IPS-NIHi7 (cell line): ENCODE data around the gene UGT1A7.

ENCODE experiments used
- DNase-seq: peaks from one replicate; pipeline ENCODE4 v3.0.0; 2012; ENCODE audit warnings: mixed read lengths; ENCODE audit errors: extremely low spot score

The UGT1A7 gene

DNA sequence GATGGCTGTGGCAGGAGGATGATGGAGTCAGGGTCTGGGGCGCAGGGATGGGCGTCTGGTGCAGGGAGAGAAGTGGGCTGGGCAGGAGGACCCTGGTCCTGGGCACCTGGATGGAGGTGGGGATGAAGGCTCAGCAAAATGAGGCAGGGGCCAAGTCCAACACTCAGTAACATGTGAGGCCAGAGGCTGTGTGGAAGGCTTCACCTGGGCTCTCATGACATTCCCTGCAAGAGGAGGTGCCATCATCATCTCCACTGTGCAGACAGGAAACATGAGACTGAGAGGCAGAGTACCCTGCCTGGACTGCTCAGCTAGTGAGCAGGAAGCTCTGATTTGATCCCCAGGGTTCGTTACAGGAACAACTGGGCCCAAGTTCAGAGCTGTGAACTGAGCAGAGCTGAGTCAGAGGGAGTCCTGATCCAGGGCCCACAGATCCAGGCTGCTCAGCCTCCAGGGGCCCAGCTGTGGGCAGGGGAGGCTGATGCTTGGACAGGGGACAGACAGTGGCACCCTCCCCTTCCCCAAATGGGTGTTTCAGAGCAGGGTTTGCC, 135.7 kb downstream of the UGT1A7 start:
- DNase-seq, result no peak

DNA sequence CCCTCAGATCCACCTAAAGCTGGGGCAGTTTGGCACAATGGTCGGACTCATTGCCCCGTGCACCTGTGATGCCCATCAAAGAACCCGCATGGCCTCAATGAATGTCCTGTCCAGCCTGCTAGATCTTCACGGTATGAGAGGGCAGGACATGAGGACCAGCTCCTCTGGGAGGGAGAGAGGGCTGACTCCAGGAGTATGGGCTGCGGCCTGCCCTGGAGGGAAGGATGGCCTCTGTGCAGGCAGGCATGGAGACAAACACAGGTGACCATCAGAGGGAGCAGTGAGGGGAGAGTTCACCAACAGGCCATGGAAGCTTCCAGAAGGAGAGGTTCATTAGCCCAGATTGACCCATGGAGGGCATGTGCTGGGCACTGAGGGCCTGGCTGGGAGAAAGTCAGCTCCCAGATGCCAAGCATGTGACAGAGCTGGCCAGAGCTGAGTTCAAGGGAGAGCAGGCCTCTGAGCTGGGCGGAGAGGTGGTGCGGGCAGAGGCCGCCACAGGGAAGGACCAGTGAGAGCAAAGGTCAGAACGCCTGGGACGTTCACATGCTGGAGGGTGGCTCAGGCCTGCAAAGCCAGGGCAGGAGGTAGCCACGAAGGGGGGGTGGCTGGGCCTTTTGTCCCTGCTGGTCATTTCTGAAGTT, 136.4 kb downstream of the UGT1A7 start:
- no peak for DNase-seq

GRCh38 chr2:233818639-233819621, 137.2 kb downstream of the UGT1A7 start:
- no peak for DNase-seq

DNA sequence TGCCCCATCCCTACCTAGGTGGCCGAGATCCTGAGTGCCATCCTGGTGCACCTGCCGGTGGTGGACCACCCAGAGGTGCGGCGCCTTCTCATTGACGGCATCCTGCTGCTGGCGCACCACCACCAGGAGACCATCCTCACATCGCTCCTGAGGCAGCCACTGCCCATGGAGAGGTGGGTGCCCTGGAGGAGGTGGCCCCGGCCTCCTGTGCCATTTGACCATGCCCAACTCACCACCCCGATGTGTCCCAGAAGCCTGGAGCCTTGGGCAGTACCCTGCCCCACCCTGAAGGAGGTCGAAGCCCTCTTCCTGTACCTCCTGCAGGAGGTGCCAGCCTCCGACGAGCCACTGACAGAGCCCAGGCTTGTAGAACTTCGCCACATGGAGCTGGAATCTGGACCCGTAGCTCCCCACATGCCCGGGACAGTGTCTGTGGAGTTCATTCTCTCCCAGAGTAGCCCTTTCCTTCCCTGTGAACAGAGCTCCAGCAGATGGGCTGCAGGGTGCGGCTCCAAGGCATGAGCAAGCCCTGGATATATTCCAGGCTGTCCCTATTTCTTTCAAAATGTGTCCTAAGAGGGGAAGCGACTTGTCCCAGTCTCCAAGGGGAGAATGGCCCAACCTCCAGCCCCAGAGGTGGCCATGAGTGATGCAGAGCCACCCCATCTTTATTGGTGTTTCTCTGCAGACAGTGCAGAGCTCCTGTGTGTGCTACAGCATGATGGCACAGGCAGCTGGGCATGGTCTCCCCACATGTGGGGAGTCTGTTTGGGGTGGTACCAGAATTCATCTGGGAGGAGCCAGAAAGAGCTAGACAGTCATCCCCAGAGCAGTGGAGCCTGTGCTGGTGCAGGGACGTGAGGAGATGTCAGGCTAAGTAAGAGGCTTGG, 138.4 kb downstream of the UGT1A7 start:
- DNase-seq, result no peak

GRCh38 chr2:233820774-233821105, 139.0 kb downstream of the UGT1A7 start:
- no peak for DNase-seq

DNA sequence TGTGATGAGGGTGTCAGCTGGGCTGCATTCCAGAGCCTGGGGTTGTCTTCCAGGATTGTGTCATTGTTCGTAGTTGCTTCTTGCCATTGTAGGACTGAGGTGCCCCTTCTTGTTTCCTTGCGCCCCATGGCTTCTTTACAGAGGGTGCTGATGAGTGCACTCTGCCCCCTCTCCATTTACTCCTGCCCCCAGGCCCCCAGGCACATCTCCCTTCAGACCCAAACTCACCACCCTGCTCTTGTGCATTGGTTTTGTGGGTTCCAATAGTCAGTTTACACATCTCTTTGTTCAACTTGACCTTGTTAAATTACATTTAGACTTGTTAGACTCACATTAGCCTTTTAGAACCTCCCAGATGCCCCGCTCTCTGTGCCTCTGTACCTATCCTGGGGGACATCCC, 139.5 kb downstream of the UGT1A7 start:
- no peak for DNase-seq

- DNase-seq, result no peak
These were observed 140.0 kb downstream of the UGT1A7 start for GRCh38 chr2:233821709-233822100.

GRCh38 chr2:233822101-233822771, 140.5 kb downstream of the UGT1A7 start:
- no peak for DNase-seq
